Neuronal stem cell (in vitro differentiated cells): ENCODE measurements around the gene ZNF292.

Experiments used
- DNase-seq: peaks from one replicate; pipeline ENCODE4 v3.0.0-alpha.2; 2013; ENCODE audit warnings: low spot score
- H2AFZ ChIP-seq: one replicate; pipeline ENCODE4 v1.6.1; 2013; ENCODE audit warnings: mild to moderate bottlenecking, low read length, inconsistent platforms
- H2AK5ac ChIP-seq: 2 replicates; pipeline ENCODE4 v1.6.1; 2013; ENCODE audit warnings: low read depth, mild to moderate bottlenecking, inconsistent platforms, low read length, moderate library complexity, mixed read lengths
- H2BK120ac ChIP-seq: 2 replicates; pipeline ENCODE4 v1.6.1; 2013; ENCODE audit warnings: low read depth, mild to moderate bottlenecking, inconsistent platforms, low read length, moderate library complexity, mixed read lengths
- H2BK12ac ChIP-seq: one replicate; pipeline ENCODE4 v1.6.1; 2013; ENCODE audit warnings: low read length, inconsistent platforms
- H2BK15ac ChIP-seq: 2 replicates; pipeline ENCODE4 v1.6.1; 2013; ENCODE audit warnings: mild to moderate bottlenecking, low read length, inconsistent platforms, mixed read lengths
- H2BK5ac ChIP-seq: one replicate; pipeline ENCODE4 v1.6.1; 2013; ENCODE audit warnings: inconsistent platforms, mild to moderate bottlenecking, low read length, moderate library complexity
- H3K14ac ChIP-seq: one replicate; pipeline ENCODE4 v1.6.1; 2013; ENCODE audit warnings: low read length, inconsistent platforms
- H3K18ac ChIP-seq: 2 replicates; pipeline ENCODE4 v1.6.1; 2013; ENCODE audit warnings: low read length, inconsistent platforms
- H3K23ac ChIP-seq: 2 replicates; pipeline ENCODE4 v1.6.1; 2013; ENCODE audit warnings: low read depth, mild to moderate bottlenecking, mixed read lengths, low read length, inconsistent platforms; ENCODE audit not compliant: poor library complexity
- H3K27ac ChIP-seq: replicated peaks from 3 replicates; pipeline ENCODE4 v1.5.1; 2013; ENCODE audit warnings: low read length, inconsistent platforms
- H3K27me3 ChIP-seq, 3 experiments: 2 replicates each; pipeline ENCODE4 v1.6.1; 2013; ENCODE audit warnings: low read length in 3 of 3, mild to moderate bottlenecking in 2 of 3, inconsistent platforms in 1 of 3, low read depth in 1 of 3, mixed read lengths in 1 of 3, moderate library complexity in 1 of 3; ENCODE audit not compliant: control insufficient read depth in 3 of 3, insufficient read depth in 3 of 3
- H3K36me3 ChIP-seq, 2 donors: replicated peaks in 1 of 2; 2 replicates each; pipeline ENCODE4 v1.6.1; 2013; ENCODE audit warnings: low read length in 2 of 2; ENCODE audit not compliant: control insufficient read depth in 2 of 2, insufficient read depth in 2 of 2
- H3K4ac ChIP-seq: 2 replicates; pipeline ENCODE4 v1.6.1; 2013; ENCODE audit warnings: inconsistent platforms, mild to moderate bottlenecking, low read length, moderate library complexity
- H3K4me1 ChIP-seq, 2 donors: 1 replicate in 1 of 2; 2 replicates in 1 of 2; pipeline ENCODE4 v1.6.1; 2013; ENCODE audit warnings: low read length in 2 of 2, low read depth in 1 of 2; ENCODE audit not compliant: control insufficient read depth in 2 of 2, insufficient read depth in 1 of 2
- H3K4me2 ChIP-seq: one replicate; pipeline ENCODE4 v1.6.1; 2013; ENCODE audit warnings: mild to moderate bottlenecking, low read length, inconsistent platforms; ENCODE audit not compliant: insufficient read depth, poor library complexity, severe bottlenecking
- H3K4me3 ChIP-seq, 2 donors: 2 replicates each; pipeline ENCODE4 v1.5.1; 2013; ENCODE audit warnings: low read length in 2 of 2, mild to moderate bottlenecking in 2 of 2, inconsistent platforms in 1 of 2, moderate library complexity in 1 of 2
- H3K79me1 ChIP-seq: one replicate; pipeline ENCODE4 v1.6.1; 2013; ENCODE audit warnings: low read depth, mild to moderate bottlenecking, inconsistent platforms, low read length, moderate library complexity
- H3K9ac ChIP-seq: one replicate; pipeline ENCODE4 v1.6.1; 2013; ENCODE audit warnings: mild to moderate bottlenecking, low read depth, low read length, inconsistent platforms; ENCODE audit not compliant: poor library complexity
- H3K9me3 ChIP-seq, 2 donors: replicated peaks in 1 of 2; 2 replicates each; pipeline versions ENCODE3 to v1.6.1; 2013; ENCODE audit warnings: low read length in 2 of 2, mild to moderate bottlenecking in 2 of 2, inconsistent platforms in 1 of 2, low read depth in 1 of 2, mixed read lengths in 1 of 2, moderate library complexity in 1 of 2; ENCODE audit not compliant: control insufficient read depth in 2 of 2, insufficient read depth in 1 of 2
- H4K8ac ChIP-seq: one replicate; pipeline ENCODE4 v1.6.1; 2013; ENCODE audit warnings: low read depth, mild to moderate bottlenecking, inconsistent platforms, low read length, moderate library complexity
- H4K91ac ChIP-seq: one replicate; pipeline ENCODE4 v1.6.1; 2013; ENCODE audit warnings: low read length, low read depth, mild to moderate bottlenecking, inconsistent platforms; ENCODE audit not compliant: poor library complexity
- WGBS, 2 donors: extraction: QIAGEN DNeasy Blood & Tissue Kit; methylation state at CpG; one replicate each; pipeline ENCODE4 v1.1.7; 2013; ENCODE audit warnings: missing lambda C conversion rate in 2 of 2, mixed read lengths in 1 of 2; ENCODE audit not compliant: insufficient read length in 2 of 2, insufficient replicate concordance in 1 of 2; ENCODE audit errors: extremely low coverage in 2 of 2; 5-methylcytosine and 5-hydroxymethylcytosine counted together

The ZNF292 gene

GRCh38 chr6:87126501-87126900 is 28.9 kb upstream of the ZNF292 start:
- no peak overlapping the region for H2BK5ac ChIP-seq
- no peak overlapping the region for H3K18ac ChIP-seq
- H2AK5ac ChIP-seq = no peak overlapping the region
- H2BK15ac ChIP-seq = no peak overlapping the region
- no peak overlapping the region for H3K4me3 ChIP-seq
- peaks cover 0 to 2% of the 10 kb centered on the region in 2 donors for H3K9me3 ChIP-seq
- no peak overlapping the region for H3K4ac ChIP-seq
- no peak overlapping the region for H2AFZ ChIP-seq
- H4K91ac ChIP-seq = no peak overlapping the region
- no peak overlapping the region for H2BK120ac ChIP-seq
- H3K9ac ChIP-seq = no peak overlapping the region
- H4K8ac ChIP-seq = no peak overlapping the region
- H3K23ac ChIP-seq = no peak overlapping the region
- DNase-seq = no peak
- no peak overlapping the region for H3K14ac ChIP-seq
- no CpG with 5 or more reads among the region's 1 CpG for WGBS, 2 donors
- no peak overlapping the region for H3K27ac ChIP-seq
- H3K79me1 ChIP-seq = no peaks in the 10 kb centered on the region
- H2BK12ac ChIP-seq = no peak overlapping the region
- no peaks in the 10 kb centered on the region for H3K4me1 ChIP-seq
- H3K4me2 ChIP-seq = no peak overlapping the region
- no peaks in the 10 kb centered on the region for H3K36me3 ChIP-seq
- no peaks in the 10 kb centered on the region for H3K27me3 ChIP-seq

- Histone ChIP-seq H3K9ac (no peak overlapping the region), H3K9me3 (no peaks in the 10 kb centered on the region), H2BK5ac (no peak overlapping the region), H3K36me3 (no peaks in the 10 kb centered on the region), H3K4me2 (no peak overlapping the region), H3K4ac (no peak overlapping the region), H3K23ac (no peak overlapping the region), H3K27me3 (no peaks in the 10 kb centered on the region), H3K14ac (no peak overlapping the region), H2BK120ac (no peak overlapping the region), H2AK5ac (no peak overlapping the region), H4K8ac (no peak overlapping the region), H4K91ac (no peak overlapping the region), H3K79me1 (no peaks in the 10 kb centered on the region), H2AFZ (no peak overlapping the region), H3K4me1 (no peaks in the 10 kb centered on the region), H3K27ac (no peak overlapping the region), H3K18ac (no peak overlapping the region), H2BK15ac (no peak overlapping the region), H2BK12ac (no peak overlapping the region), H3K4me3 (no peak overlapping the region)
- no peak for DNase-seq
- WGBS, 2 donors = no CpG with 5 or more reads among the region's 2 CpGs
These were observed 27.6 kb upstream of the ZNF292 start for GRCh38 chr6:87127737-87128136.

- Histone ChIP-seq H3K23ac (no peak overlapping the region), H2BK12ac (no peak overlapping the region), H3K36me3 (no peaks in the 10 kb centered on the region), H2BK120ac (no peak overlapping the region), H3K27ac (no peak overlapping the region), H3K4me1 (no peaks in the 10 kb centered on the region), H3K4me2 (no peak overlapping the region), H2BK5ac (no peak overlapping the region), H3K9me3 (peaks cover 0 to 1% of the 10 kb centered on the region in 2 donors), H4K8ac (no peak overlapping the region), H2AFZ (no peak overlapping the region), H4K91ac (no peak overlapping the region), H3K18ac (no peak overlapping the region), H3K27me3 (no peaks in the 10 kb centered on the region), H3K79me1 (no peaks in the 10 kb centered on the region), H3K14ac (no peak overlapping the region), H2AK5ac (no peak overlapping the region), H3K4me3 (no peak overlapping the region), H2BK15ac (no peak overlapping the region), H3K9ac (no peak overlapping the region), H3K4ac (no peak overlapping the region)
- DNase-seq = no peak
- no CpG with 5 or more reads among the region's 1 CpG for WGBS, 2 donors
These were observed 18.4 kb upstream of the ZNF292 start for GRCh38 chr6:87136963-87137362.

- H4K8ac ChIP-seq = no peak overlapping the region
- no peak overlapping the region for H3K4me3 ChIP-seq
- H3K14ac ChIP-seq = no peak overlapping the region
- no peak overlapping the region for H2BK15ac ChIP-seq
- no peak overlapping the region for H2AFZ ChIP-seq
- H3K36me3 ChIP-seq = no peaks in the 10 kb centered on the region
- H3K4me1 ChIP-seq = no peaks in the 10 kb centered on the region
- no peak overlapping the region for H3K18ac ChIP-seq
- no peak overlapping the region for H3K4ac ChIP-seq
- no peak overlapping the region for H2BK12ac ChIP-seq
- no peak overlapping the region for H2BK120ac ChIP-seq
- H3K27me3 ChIP-seq = no peaks in the 10 kb centered on the region
- H4K91ac ChIP-seq = no peak overlapping the region
- H3K27ac ChIP-seq = no peak overlapping the region
- no CpG with 5 or more reads among the region's 1 CpG for WGBS, 2 donors
- H2BK5ac ChIP-seq = no peak overlapping the region
- no peaks in the 10 kb centered on the region for H3K79me1 ChIP-seq
- H3K4me2 ChIP-seq = no peak overlapping the region
- H3K9ac ChIP-seq = no peak overlapping the region
- peaks cover 0 to 1% of the 10 kb centered on the region in 2 donors for H3K9me3 ChIP-seq
- no peak for DNase-seq
- no peak overlapping the region for H2AK5ac ChIP-seq
- H3K23ac ChIP-seq = no peak overlapping the region
These were observed 16.1 kb upstream of the ZNF292 start for GRCh38 chr6:87139236-87139635.
